Gastrocnemius medialis (tissue), 4 donors: ENCODE measurements around the gene LPA. TPM values are rescaled to one million over a fixed set of nuclear protein-coding genes. Genes with fewer than 3 reads are reported as not detected.

Experiments
- ATAC-seq, 2 donors: fragments of 150-250 bp; one replicate each; pipeline ENCODE4 v1.9.1; 2016
- DNase-seq, 2 donors: peaks; one replicate each; pipeline ENCODE4 v3.0.0-alpha.2; 2019
- H3K27ac ChIP-seq, 4 donors: fragments of 200-600 bp; sonication (generic); 1 replicate in 1 of 4; 2 replicates in 3 of 4; pipeline ENCODE4 v1.5.1; 2016 to 2018; ENCODE audit warnings: mild to moderate bottlenecking in 2 of 4, moderate library complexity in 1 of 4
- H3K27me3 ChIP-seq, 3 donors: fragments of 200-600 bp; sonication (generic) in 2 of 3; 1 replicate in 1 of 3; 2 replicates in 2 of 3; pipeline versions ENCODE4 v1.5.1 to v1.6.0; 2016 to 2019; ENCODE audit warnings: mild to moderate bottlenecking in 1 of 3, moderate library complexity in 1 of 3
- H3K36me3 ChIP-seq, 2 donors: fragments of 200-600 bp; sonication (generic) in 1 of 2; one replicate each; pipeline ENCODE4 v1.5.1; 2017 to 2018
- H3K4me1 ChIP-seq, 2 donors: fragments of 200-600 bp; sonication (generic) in 1 of 2; one replicate each; pipeline ENCODE4 v1.5.1; 2016 to 2017; ENCODE audit warnings: mild to moderate bottlenecking in 2 of 2
- H3K4me3 ChIP-seq, 4 donors: fragments of 200-600 bp; sonication (generic) in 3 of 4; 1 replicate in 1 of 4; 2 replicates in 3 of 4; pipeline ENCODE4 v1.5.1; 2016 to 2019; ENCODE audit warnings: mild to moderate bottlenecking in 2 of 4
- H3K9me3 ChIP-seq, 3 donors: fragments of 200-600 bp; sonication (generic) in 2 of 3; 1 replicate in 1 of 3; 2 replicates in 2 of 3; pipeline ENCODE4 v1.5.1; 2016 to 2019
- CTCF ChIP-seq, 5 experiments: fragments of 450-650 bp in 3 of 5; fragments of 200-600 bp in 2 of 5; sonication (generic) in 2 of 5; IDR thresholded peaks in 4 of 5; conservative IDR thresholded peaks in 1 of 5; 1 replicate in 4 of 5; 2 replicates in 1 of 5; pipeline ENCODE4 v1.5.1; 2016 to 2019; ENCODE audit warnings: antibody characterized with exemption in 5 of 5, mild to moderate bottlenecking in 3 of 5, moderate library complexity in 3 of 5
- POLR2A ChIP-seq, 2 donors: fragments of 450-650 bp; IDR thresholded peaks; one replicate each; pipeline ENCODE4 v1.6.1; 2017; ENCODE audit warnings: antibody characterized with exemption in 2 of 2, mild to moderate bottlenecking in 2 of 2, moderate library complexity in 2 of 2
- in situ Hi-C, 4 donors: fragments of 200-750 bp; cut with MboI; loops; one replicate each; pipeline versions ENCODE4 v1.15.0 to v1.8.0; 2017; ENCODE audit warnings: low sequenced_read_pairs in 4 of 4
- intact Hi-C: fragments of 100-400 bp; cut with DNase I; formaldehyde crosslinking; loops from one replicate; pipeline ENCODE4 v1.15.1; 2023; ENCODE audit warnings: low total_unique reads
- total RNA-seq, 4 donors: library from RNA; depleted of rRNA; stranded (reverse); fragments of >200 nt; gene quantifications; one replicate each; pipeline versions ENCODE4 v1.1.0 to v1.2.3, GENCODE V29; 2016

LPA gene
- total RNA-seq, 4 donors from 2014 or later, result not detected

- no peaks in the 10 kb centered on the region for H3K4me1 ChIP-seq
- TF ChIP-seq POLR2A (IDR thresholded peaks at IDR 0.05) (no peak), CTCF (IDR thresholded peaks at IDR 0.05 in 4 of 5, conservative IDR thresholded peaks at IDR 0.05 in 1 of 5) (no peak)
- ATAC-seq, result no peak
- DNase-seq, result no peak
- no peak overlapping the region for H3K27ac ChIP-seq
- H3K27me3 ChIP-seq, result no peaks in the 10 kb centered on the region
- no peaks in the 10 kb centered on the region for H3K9me3 ChIP-seq
- intact Hi-C loops, result no loop called here
- no peak overlapping the region for H3K4me3 ChIP-seq
- in situ Hi-C loops, result no loop called here
- no peaks in the 10 kb centered on the region for H3K36me3 ChIP-seq
Observed at GRCh38 chr6:160523223-160523622, 140.9 kb downstream of the LPA start.

- intact Hi-C loops, result loop anchor here (1.0 kb wide), 1 partner anchor 14 kb away; no protein-coding TSS in a partner anchor
- in situ Hi-C loops, result no loop called here
Observed at GRCh38 chr6:160520043-160520904, 143.8 kb downstream of the LPA start.

GRCh38 chr6:160519603-160520042 is 144.5 kb downstream of the LPA start:
- Histone ChIP-seq H3K36me3 (no peaks in the 10 kb centered on the region), H3K4me1 (no peaks in the 10 kb centered on the region), H3K4me3 (peak overlapping the region; percentile 64 to 75 (median 65)), H3K27ac (peak overlapping the region in 1 of 4 donors; percentile 16), H3K27me3 (no peaks in the 10 kb centered on the region), H3K9me3 (no peaks in the 10 kb centered on the region)
- no peak for DNase-seq
- in situ Hi-C loops (no loop called here), intact Hi-C loops (loop anchor here (1.0 kb wide), 1 partner anchor 15 kb away; no protein-coding TSS in a partner anchor)
- no peak for TF ChIP-seq POLR2A (IDR thresholded peaks at IDR 0.05)
- peak in 4 of 5 experiments; percentile 77 to 92 (median 88) for TF ChIP-seq CTCF (IDR thresholded peaks at IDR 0.05 in 4 of 5, conservative IDR thresholded peaks at IDR 0.05 in 1 of 5)
- ATAC-seq, result peak; percentile 9 to 19

More at GRCh38 chr6:160520043-160520904, 143.8 kb downstream of the LPA start:
- H3K36me3 ChIP-seq, result no peaks in the 10 kb centered on the region
- H3K4me3 ChIP-seq, result peak overlapping the region; percentile 64 to 75 (median 65)
- peak overlapping the region in 3 of 4 donors; percentile 16 to 59 (median 19) for H3K27ac ChIP-seq
- TF ChIP-seq CTCF (IDR thresholded peaks at IDR 0.05 in 4 of 5, conservative IDR thresholded peaks at IDR 0.05 in 1 of 5) (peak in 3 of 5 experiments; percentile 3 to 85 (median 8)), POLR2A (IDR thresholded peaks at IDR 0.05) (no peak)
- no peaks in the 10 kb centered on the region for H3K27me3 ChIP-seq
- H3K9me3 ChIP-seq, result no peaks in the 10 kb centered on the region
- ATAC-seq, result peak; percentile 91 to 97
- H3K4me1 ChIP-seq, result no peaks in the 10 kb centered on the region
- DNase-seq, result peak; percentile 29 to 49

- intact Hi-C loops, result no loop called here
- Histone ChIP-seq H3K27ac (no peak overlapping the region), H3K27me3 (no peaks in the 10 kb centered on the region), H3K4me3 (no peak overlapping the region), H3K9me3 (no peaks in the 10 kb centered on the region), H3K36me3 (no peaks in the 10 kb centered on the region), H3K4me1 (no peaks in the 10 kb centered on the region)
- ATAC-seq, result no peak
- TF ChIP-seq CTCF (IDR thresholded peaks at IDR 0.05 in 4 of 5, conservative IDR thresholded peaks at IDR 0.05 in 1 of 5) (no peak), POLR2A (IDR thresholded peaks at IDR 0.05) (no peak)
- in situ Hi-C loops, result no loop called here
- no peak for DNase-seq
Observed at GRCh38 chr6:160519133-160519532, 144.9 kb downstream of the LPA start.
